Measurements from ENCODE around the gene PAX2.

Gene PAX2

DNA sequence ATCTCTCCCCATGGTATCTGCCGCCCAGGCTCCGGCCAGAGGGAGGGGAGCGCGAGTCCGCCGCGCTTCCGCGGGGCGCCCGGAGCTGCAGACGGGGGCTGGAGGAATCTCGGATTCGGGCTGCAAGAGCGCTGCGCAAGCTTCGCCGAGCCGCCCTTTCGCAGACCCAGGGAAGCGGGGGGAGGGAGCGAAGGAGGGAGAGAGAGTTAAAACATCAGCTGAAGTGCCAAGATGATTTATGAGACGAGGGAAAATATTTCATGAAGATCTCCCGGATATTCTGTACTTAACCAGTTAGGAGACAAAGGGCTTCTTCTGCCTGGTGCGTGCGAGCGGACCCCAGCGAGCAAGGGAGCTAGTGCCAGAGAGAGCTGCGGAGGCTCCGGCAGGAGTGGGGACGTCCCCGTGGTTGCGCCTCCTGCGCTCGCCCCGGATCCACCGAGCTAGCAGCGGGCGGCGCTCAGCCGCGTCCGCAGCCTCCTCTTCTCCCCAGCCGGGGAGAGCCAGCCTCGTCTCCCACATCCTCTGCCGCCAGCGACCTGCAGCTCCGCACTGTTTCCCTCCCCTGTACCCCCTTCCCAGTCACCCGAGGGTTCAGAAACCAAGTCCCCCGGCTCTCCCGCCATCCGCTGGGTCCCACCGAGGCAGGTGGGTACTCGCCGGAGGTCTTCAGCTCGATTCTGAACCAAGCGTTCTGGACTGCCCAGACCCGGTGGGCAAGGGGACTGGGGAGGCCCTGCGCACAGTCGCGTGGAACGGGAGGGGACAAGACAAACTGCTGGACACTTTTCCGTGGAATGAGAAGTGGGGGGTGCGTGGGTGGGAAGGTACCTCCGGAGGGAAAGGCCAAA, 1.0 kb upstream of the PAX2 start:
- Histone ChIP-seq H3K4me3 (no peak overlapping the region), H3K4me2 (peak overlapping the region; percentile 34; the same call in 1 of the 2 replicates), H4K20me1 (peaks cover 97% of the 10 kb centered on the region), H3K4me1 (peaks cover 14% of the 10 kb centered on the region; the same call in 1 of the 2 replicates), H3K9ac (no peak overlapping the region), H3K27me3 (peaks cover 100% of the 10 kb centered on the region), H3K36me3 (no peaks in the 10 kb centered on the region), H3K27ac (no peak overlapping the region), H3K9me3 (no peaks in the 10 kb centered on the region)
- no peak for TF ChIP-seq Cebpa-rat (IDR thresholded peaks at IDR 0.05)

DNA sequence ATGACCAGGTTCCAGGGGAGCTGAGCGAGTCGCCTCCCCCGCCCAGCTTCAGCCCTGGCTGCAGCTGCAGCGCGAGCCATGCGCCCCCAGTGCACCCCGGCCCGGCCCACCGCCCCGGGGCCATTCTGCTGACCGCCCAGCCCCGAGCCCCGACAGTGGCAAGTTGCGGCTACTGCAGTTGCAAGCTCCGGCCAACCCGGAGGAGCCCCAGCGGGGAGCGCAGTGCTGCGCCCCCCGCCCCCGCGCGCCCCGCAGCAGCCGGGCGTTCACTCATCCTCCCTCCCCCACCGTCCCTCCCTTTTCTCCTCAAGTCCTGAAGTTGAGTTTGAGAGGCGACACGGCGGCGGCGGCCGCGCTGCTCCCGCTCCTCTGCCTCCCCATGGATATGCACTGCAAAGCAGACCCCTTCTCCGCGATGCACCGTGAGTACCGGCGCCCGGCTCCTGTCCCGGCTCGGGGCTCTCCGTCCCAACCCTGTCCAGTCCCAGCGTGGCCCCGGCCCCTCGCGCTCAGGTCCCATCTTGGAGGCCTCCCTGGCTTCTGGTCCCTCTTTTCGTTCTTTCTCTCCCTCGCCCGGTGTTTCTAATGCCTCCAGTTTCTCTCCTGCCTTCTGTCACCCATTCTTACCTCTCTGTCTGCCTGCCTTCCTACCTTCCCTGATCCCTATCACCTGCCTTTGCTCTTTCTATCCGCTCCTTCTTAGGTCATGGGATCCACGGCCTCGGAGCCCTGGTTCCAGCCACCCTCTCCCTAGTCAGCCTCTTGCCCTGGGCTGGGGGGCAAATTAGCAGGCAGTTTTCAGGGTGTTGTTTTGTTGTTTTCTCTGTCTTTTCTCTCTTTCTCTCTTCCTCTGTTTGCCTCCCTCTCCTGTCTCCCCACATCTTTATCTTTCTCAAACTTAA, 751 bp downstream of the PAX2 start:
- Histone ChIP-seq H3K4me1 (peaks cover 14% of the 10 kb centered on the region; the same call in 1 of the 2 replicates), H3K9ac (no peak overlapping the region), H4K20me1 (peaks cover 97% of the 10 kb centered on the region), H3K36me3 (no peaks in the 10 kb centered on the region), H3K27ac (no peak overlapping the region), H3K27me3 (peaks cover 100% of the 10 kb centered on the region), H3K4me3 (peak overlapping the region; percentile 56), H3K9me3 (no peaks in the 10 kb centered on the region), H3K4me2 (peak overlapping the region; percentile 68)
- no peak for TF ChIP-seq Cebpa-rat (IDR thresholded peaks at IDR 0.05)

DNA sequence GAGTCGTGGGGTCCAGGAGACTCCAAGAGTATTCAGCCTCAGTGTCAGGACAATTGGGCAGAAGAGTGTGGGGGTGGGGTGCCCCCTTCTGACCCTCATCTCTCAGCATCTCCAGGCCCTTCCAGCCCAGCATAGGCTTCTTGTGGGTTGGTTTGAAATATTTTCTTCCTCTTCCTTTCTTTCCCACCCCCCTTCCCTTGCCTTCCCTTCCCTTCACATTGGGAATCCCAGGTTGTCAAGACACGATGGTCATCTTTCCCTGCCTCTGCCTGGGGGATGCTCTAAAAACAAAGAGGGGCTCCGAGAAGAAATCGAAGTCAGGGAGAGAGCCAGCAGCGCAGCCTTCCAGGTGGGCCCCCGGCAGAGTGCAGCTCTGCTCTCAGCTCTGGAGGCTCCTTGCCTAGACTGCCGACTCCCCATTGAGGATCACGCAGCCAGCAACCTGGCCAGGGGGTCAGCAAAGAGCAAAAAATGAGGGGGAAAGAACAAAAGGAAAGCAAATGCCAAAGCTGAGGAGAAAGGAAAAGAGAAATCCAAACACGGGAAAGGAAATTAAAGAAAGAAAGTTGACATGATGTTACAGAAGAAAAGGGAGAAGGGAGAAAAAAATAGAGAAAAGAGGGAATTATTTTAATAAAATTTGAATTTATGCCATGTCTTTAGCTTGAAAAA, 1.5 kb downstream of the PAX2 start:
- no peak overlapping the region for H3K4me2 ChIP-seq
- no peak for TF ChIP-seq Cebpa-rat (IDR thresholded peaks at IDR 0.05)
- peaks cover 14% of the 10 kb centered on the region; the same call in 1 of the 2 replicates for H3K4me1 ChIP-seq
- H3K36me3 ChIP-seq = no peaks in the 10 kb centered on the region
- H3K4me3 ChIP-seq = no peak overlapping the region
- H3K27ac ChIP-seq = no peak overlapping the region
- no peak overlapping the region for H3K9ac ChIP-seq
- H3K27me3 ChIP-seq = peaks cover 100% of the 10 kb centered on the region
- peaks cover 97% of the 10 kb centered on the region for H4K20me1 ChIP-seq
- no peaks in the 10 kb centered on the region for H3K9me3 ChIP-seq

DNA sequence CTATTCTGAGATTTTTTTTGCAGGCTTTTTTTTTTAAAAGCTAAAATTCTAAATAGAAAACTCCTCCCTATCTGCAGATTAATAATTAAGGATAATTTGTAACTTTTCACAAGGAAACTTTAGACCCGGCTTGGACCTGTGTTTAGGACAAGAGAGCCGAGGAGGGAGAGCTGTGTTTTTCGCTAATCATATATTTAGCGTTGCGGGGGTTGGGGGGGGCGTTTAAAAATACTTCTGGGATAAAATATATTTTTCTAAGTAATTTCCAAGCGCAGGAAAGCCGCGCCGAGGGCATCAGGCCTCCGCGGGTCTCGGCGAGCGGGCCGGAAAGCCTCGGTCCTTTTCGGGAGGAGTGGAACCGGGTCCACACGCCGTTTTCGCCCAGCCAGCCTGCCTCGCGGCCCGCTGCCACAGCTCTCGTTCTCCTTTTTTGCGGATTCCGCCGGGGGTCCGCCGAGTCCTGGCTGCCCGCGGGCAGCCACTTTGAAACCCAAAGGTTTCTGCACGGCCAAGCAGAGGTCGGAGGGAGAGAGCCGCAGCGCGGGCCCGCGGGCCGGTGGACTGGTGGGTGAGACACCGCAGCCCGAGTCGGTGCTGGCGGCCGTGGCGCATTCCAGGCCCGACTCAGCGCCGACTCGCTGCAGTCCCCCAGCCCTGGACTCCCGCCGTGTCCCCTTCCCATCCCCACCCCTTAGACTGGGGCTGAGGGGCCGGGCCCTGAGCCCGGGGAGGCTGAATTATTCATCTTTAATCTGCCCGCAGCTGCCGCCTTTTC, 2.3 kb downstream of the PAX2 start:
- Histone ChIP-seq H3K9ac (no peak overlapping the region), H3K4me1 (peaks cover 14% of the 10 kb centered on the region; the same call in 1 of the 2 replicates), H3K27ac (no peak overlapping the region), H4K20me1 (peaks cover 94% of the 10 kb centered on the region), H3K27me3 (peaks cover 100% of the 10 kb centered on the region), H3K9me3 (no peaks in the 10 kb centered on the region), H3K36me3 (no peaks in the 10 kb centered on the region), H3K4me2 (no peak overlapping the region), H3K4me3 (no peak overlapping the region)
- no peak for TF ChIP-seq Cebpa-rat (IDR thresholded peaks at IDR 0.05)

DNA sequence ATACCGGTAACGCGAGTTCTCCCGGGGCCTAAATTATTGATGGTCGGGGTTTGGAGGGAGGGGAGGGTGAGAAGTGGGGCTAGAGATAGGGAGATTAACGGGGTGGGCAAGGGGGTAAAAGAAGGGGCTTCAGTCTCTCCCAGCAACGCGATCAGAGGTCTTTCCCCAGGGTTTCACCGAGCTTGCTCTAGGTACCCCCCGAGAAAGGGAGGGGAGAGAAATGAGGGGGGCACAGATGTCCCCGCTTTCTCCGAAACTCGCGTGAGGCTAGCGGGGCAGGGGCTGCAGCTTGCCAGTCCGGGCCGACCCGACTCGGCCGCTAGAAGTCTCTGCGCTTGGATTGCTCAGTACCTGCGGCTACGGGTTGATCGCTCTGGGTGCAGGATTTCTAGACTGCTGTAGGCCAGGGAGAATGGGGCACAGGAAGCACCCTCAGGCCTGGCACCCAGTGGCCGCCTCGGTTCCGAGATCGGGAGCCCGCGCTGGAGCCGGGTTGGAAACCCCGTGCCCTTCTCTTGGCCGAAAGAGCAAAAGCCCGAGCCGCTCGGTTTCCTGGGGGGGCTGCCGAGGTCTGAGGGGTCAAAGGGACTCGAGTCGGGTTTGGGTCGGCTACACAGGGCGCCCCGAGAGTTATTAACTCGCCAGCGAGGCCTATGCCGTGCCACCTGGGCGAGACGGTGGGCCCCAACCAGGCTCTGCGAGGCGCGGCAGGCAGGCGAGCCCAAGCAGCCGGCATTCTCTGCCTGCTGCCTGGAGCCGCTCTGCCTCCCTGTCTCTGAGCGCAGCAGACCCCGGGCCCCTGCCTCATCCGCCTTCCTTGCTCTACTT, 3.1 kb downstream of the PAX2 start:
- no peak for TF ChIP-seq Cebpa-rat (IDR thresholded peaks at IDR 0.05)
- peaks cover 100% of the 10 kb centered on the region for H3K27me3 ChIP-seq
- no peaks in the 10 kb centered on the region for H3K9me3 ChIP-seq
- no peak overlapping the region for H3K9ac ChIP-seq
- H3K4me3 ChIP-seq = no peak overlapping the region
- H3K4me1 ChIP-seq = peaks cover 13% of the 10 kb centered on the region; the same call in 1 of the 2 replicates
- H3K36me3 ChIP-seq = no peaks in the 10 kb centered on the region
- no peak overlapping the region for H3K4me2 ChIP-seq
- H3K27ac ChIP-seq = no peak overlapping the region
- H4K20me1 ChIP-seq = peaks cover 93% of the 10 kb centered on the region

DNA sequence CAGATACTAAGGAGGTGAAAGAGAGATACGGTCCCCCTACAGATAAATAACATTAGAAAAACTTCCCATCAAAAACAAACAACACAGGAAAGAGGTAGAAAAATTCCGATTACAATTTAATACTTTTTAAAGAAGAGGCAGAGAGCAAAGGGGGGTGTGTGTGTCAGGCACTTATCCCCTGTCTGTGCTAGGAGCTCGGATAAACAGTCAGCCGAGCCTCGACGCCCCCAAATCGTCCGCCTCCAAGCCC, 3.6 kb downstream of the PAX2 start:
- Histone ChIP-seq H3K4me3 (no peak overlapping the region), H3K9me3 (no peaks in the 10 kb centered on the region), H4K20me1 (peaks cover 87% of the 10 kb centered on the region), H3K4me1 (peaks cover 7% of the 10 kb centered on the region; the same call in 1 of the 2 replicates), H3K4me2 (no peak overlapping the region), H3K27ac (no peak overlapping the region), H3K36me3 (no peaks in the 10 kb centered on the region), H3K9ac (no peak overlapping the region), H3K27me3 (peaks cover 100% of the 10 kb centered on the region)
- no peak for TF ChIP-seq Cebpa-rat (IDR thresholded peaks at IDR 0.05)

DNA sequence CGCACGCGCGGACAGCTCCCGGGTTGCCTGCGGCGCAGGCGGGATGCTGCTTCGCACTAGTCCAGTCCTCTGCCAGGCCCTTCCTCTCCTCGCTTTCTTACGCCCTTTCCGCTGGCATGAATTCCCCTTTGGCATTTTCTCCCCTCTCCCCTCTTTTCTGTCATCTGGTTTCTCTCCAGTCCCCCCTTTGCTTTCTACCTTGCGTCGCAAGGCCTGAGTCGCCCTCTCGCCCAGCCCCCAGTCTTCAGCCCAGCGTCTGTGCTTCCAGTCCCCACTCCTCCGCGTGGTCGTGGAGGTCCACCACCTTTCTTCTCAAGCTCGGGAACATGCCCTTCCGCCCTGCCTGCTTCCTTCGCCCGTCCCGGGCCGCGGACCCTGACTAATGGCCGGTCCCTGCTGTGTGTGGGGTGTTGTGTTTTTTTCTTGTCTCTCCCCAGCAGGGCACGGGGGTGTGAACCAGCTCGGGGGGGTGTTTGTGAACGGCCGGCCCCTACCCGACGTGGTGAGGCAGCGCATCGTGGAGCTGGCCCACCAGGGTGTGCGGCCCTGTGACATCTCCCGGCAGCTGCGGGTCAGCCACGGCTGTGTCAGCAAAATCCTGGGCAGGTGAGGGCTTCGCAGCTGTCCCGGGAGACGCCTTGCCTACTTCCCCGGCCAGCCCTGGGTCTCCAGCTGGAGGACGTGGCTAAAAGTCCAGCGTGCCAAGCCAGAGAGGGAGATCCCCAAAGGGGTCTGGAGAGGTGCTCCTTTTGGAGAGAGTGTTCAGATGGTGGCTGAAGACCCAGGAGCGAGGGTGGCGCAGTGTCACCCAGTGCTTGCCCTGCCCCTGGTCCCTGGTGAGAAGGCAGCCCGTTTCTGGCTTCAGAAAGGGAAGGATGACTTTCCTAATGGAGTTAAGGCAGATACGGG, 4.2 kb downstream of the PAX2 start:
- H3K9me3 ChIP-seq = no peaks in the 10 kb centered on the region
- peaks cover 3% of the 10 kb centered on the region; the same call in 1 of the 2 replicates for H3K4me1 ChIP-seq
- H3K36me3 ChIP-seq = no peaks in the 10 kb centered on the region
- H3K4me3 ChIP-seq = no peak overlapping the region
- H3K4me2 ChIP-seq = no peak overlapping the region
- H3K9ac ChIP-seq = no peak overlapping the region
- H3K27me3 ChIP-seq = peaks cover 100% of the 10 kb centered on the region
- no peak overlapping the region for H3K27ac ChIP-seq
- no peak for TF ChIP-seq Cebpa-rat (IDR thresholded peaks at IDR 0.05)
- peaks cover 82% of the 10 kb centered on the region for H4K20me1 ChIP-seq

Data from BLaER1 (cell line).